ENCODE measurements around the gene IFNG-AS1. TPM values are rescaled to one million over a fixed set of nuclear protein-coding genes. Genes with fewer than 3 reads are reported as not detected.

IFNG-AS1 gene
- not detected in 2 replicates for total RNA-seq

DNA sequence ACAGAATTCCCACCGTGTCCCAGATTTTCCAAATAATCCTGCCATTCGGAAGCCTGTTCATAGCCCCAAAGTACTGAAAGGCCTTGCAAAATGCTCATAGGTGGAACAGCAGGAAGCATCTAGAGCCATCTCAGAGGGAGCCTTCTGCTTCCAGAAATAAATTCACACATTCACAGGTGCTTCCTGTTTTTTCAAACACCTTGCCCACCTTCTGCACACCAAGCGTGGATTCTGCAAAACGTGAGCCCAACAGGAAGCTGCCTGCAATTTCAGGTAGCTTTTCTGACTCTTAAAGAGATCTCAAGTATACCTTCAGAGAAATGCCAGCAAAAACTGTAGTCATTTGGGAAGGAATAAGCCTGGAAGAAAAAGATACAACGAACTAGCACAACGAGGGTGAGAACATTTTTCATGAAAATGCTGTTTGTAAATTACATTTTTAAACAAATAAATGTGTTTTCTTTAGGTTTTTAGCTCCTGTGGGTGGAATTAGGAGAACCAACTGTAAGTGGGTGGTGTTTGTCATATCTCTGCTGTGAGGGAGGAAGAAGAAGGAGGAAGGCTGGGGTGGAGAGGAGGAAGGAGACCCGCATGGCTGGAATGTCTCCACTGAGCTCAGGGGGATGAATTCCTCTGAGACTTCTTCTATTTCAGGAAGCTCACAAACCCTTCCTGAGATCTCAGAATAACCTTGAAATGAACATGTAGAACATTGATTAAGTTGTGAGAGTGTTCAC, at the start of gene IFNG-AS1:
Gene IFNG-AS1, plus strand, starts transcription at position 264 of the 737 bp plus-strand sequence.
- Mint-ChIP-seq H3K27ac (peak within 1 kb of the TSS; percentile 1), H3K27me3 (no peaks in the 10 kb centered on the region), H3K4me3 (peak within 1 kb of the TSS; percentile 22), H3K36me3 (ENCODE audit: low read depth) (no peaks in the 10 kb centered on the region), H3K4me1 (peaks cover 17% of the 10 kb centered on the region), H3K9me3 (peaks cover 12% of the 10 kb centered on the region)
- intact Hi-C loops (cut with micrococcal nuclease), result no loop called here
- DNase-seq, result peak; percentile 60

GRCh38 chr12:67939611-67940010, 49.6 kb upstream of the IFNG-AS1 start:
- intact Hi-C loops (cut with micrococcal nuclease), result loop anchor here (5.0 kb wide), 2 partner anchors 492 to 777 kb away; no protein-coding TSS in a partner anchor
- no peak for DNase-seq
- Mint-ChIP-seq H3K4me3 (no peak overlapping the region), H3K27me3 (peaks cover 32% of the 10 kb centered on the region), H3K27ac (no peak overlapping the region), H3K9me3 (no peaks in the 10 kb centered on the region), H3K36me3 (ENCODE audit: low read depth) (no peaks in the 10 kb centered on the region), H3K4me1 (no peaks in the 10 kb centered on the region)

- DNase-seq, result no peak
- intact Hi-C loops (cut with micrococcal nuclease), result loop anchor here (5.0 kb wide), 2 partner anchors 494 to 779 kb away; no protein-coding TSS in a partner anchor
- Mint-ChIP-seq H3K4me3 (no peak overlapping the region), H3K9me3 (no peaks in the 10 kb centered on the region), H3K27ac (no peak overlapping the region), H3K27me3 (peaks cover 32% of the 10 kb centered on the region), H3K36me3 (ENCODE audit: low read depth) (no peaks in the 10 kb centered on the region), H3K4me1 (no peaks in the 10 kb centered on the region)
These were observed 48.4 kb upstream of the IFNG-AS1 start for GRCh38 chr12:67940780-67941243.

- Mint-ChIP-seq H3K27me3 (peaks cover 32% of the 10 kb centered on the region), H3K4me3 (no peak overlapping the region), H3K36me3 (ENCODE audit: low read depth) (no peaks in the 10 kb centered on the region), H3K4me1 (no peaks in the 10 kb centered on the region), H3K27ac (no peak overlapping the region), H3K9me3 (no peaks in the 10 kb centered on the region)
- no peak for DNase-seq
- intact Hi-C loops (cut with micrococcal nuclease), result loop anchor here (1.0 to 5.0 kb wide), 4 partner anchors 291 to 780 kb away; no protein-coding TSS in a partner anchor
These were observed 46.5 kb upstream of the IFNG-AS1 start for GRCh38 chr12:67942724-67943123.

DNA sequence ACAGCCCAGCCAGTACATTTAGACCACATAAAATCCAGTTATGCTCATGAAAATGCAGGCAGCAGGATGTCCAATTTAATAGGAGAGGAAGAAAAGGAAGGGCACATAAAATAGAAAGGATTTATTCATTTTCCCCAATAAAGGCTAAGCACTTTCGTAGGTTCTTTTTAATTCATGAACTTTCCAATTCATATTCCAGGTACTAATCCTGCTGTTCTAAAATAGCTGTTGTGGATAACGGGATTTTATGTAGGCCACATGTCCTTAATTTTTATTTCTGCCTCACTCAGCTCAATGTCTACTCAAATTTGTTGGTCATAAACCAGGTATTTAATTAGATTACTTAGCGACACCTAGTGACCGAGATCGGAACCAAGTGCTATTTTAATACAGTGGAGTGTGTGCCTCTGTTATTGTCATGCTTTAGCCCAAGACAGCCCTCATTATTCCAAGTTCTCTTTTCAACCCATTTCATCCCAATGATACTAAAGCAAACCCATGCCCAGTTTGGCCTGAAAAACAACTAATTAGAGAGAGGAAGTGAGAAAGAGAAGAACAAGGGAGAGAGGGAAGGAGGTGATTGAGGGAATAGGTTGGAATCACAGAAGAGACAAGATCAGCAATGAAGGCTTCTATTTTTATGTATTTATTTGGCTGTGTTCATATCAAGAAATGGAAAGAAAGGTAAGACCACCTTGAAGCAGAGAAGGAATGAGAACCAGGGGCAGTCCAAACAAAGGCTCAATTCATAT, 45.9 kb upstream of the IFNG-AS1 start:
- intact Hi-C loops (cut with micrococcal nuclease), result loop anchor here (1.0 to 5.0 kb wide), 4 partner anchors 292 to 781 kb away; no protein-coding TSS in a partner anchor
- Mint-ChIP-seq H3K9me3 (no peaks in the 10 kb centered on the region), H3K36me3 (ENCODE audit: low read depth) (no peaks in the 10 kb centered on the region), H3K27me3 (peaks cover 28% of the 10 kb centered on the region), H3K4me3 (no peak overlapping the region), H3K27ac (no peak overlapping the region), H3K4me1 (no peaks in the 10 kb centered on the region)
- peak; percentile 89 for DNase-seq

DNA sequence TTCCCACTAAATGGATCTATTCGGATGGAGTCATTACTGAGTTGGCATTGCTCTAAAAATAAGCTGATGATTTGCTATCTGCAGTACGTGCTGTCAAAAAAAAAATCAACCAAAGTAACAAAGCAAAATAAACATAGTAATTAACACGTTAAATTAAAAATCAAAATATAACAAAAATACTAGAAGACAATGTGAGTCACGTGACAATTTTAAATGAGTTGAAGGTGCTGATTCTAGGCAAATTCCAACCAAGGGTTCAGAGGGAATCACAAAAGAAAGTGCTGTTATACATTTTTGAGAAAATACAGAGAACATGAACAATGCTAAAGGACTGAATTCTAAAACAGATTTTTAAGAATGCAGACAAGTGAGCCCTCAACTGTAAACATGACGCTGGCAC, 45.2 kb upstream of the IFNG-AS1 start:
- intact Hi-C loops (cut with micrococcal nuclease), result loop anchor here (5.0 kb wide), 2 partner anchors 497 to 782 kb away; no protein-coding TSS in a partner anchor

DNA sequence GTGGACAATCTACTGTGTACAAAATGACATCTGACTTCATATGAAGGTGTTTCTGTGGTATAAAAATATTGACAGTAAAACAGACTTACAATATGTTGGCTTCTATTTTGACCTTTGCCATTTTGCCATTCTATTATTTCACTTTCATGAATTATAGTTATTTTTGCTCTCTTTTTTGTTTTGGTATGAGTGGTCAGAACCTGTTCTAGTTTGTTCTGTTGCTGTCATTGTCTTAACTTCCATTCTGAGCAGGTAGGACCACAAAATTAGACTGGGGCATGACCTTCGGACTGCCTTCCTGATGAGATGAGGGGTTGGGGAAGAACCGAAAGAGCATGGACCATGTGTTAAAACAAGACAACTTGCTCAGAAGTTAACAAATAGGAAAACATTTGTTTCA, 36.5 kb upstream of the IFNG-AS1 start:
- Mint-ChIP-seq H3K27ac (no peak overlapping the region), H3K4me3 (no peak overlapping the region), H3K4me1 (no peaks in the 10 kb centered on the region), H3K27me3 (peaks cover 3% of the 10 kb centered on the region), H3K9me3 (no peaks in the 10 kb centered on the region), H3K36me3 (ENCODE audit: low read depth) (no peaks in the 10 kb centered on the region)
- intact Hi-C loops (cut with micrococcal nuclease), result no loop called here
- DNase-seq, result no peak

More for the DNA sequence above, 45.2 kb upstream of the IFNG-AS1 start:
- no peaks in the 10 kb centered on the region for H3K9me3 Mint-ChIP-seq
- H3K4me3 Mint-ChIP-seq, result no peak overlapping the region
- DNase-seq, result no peak
- no peak overlapping the region for H3K27ac Mint-ChIP-seq
- peaks cover 21% of the 10 kb centered on the region for H3K27me3 Mint-ChIP-seq
- H3K36me3 Mint-ChIP-seq (ENCODE audit: low read depth), result no peaks in the 10 kb centered on the region
- H3K4me1 Mint-ChIP-seq, result no peaks in the 10 kb centered on the region

- no peak for DNase-seq
- Mint-ChIP-seq H3K27ac (no peak overlapping the region), H3K4me3 (no peak overlapping the region), H3K27me3 (peaks cover under 1% of the 10 kb centered on the region), H3K36me3 (ENCODE audit: low read depth) (no peaks in the 10 kb centered on the region), H3K4me1 (no peaks in the 10 kb centered on the region), H3K9me3 (no peaks in the 10 kb centered on the region)
- intact Hi-C loops (cut with micrococcal nuclease), result no loop called here
These were observed 31.9 kb upstream of the IFNG-AS1 start for GRCh38 chr12:67957383-67957782.

GRCh38 chr12:67958187-67958586, 31.1 kb upstream of the IFNG-AS1 start:
- H3K9me3 Mint-ChIP-seq, result no peaks in the 10 kb centered on the region
- DNase-seq, result no peak
- intact Hi-C loops (cut with micrococcal nuclease), result no loop called here
- H3K27ac Mint-ChIP-seq, result no peak overlapping the region
- peaks cover 1% of the 10 kb centered on the region for H3K27me3 Mint-ChIP-seq
- no peaks in the 10 kb centered on the region for H3K36me3 Mint-ChIP-seq (ENCODE audit: low read depth)
- H3K4me1 Mint-ChIP-seq, result no peaks in the 10 kb centered on the region
- H3K4me3 Mint-ChIP-seq, result no peak overlapping the region

DNA sequence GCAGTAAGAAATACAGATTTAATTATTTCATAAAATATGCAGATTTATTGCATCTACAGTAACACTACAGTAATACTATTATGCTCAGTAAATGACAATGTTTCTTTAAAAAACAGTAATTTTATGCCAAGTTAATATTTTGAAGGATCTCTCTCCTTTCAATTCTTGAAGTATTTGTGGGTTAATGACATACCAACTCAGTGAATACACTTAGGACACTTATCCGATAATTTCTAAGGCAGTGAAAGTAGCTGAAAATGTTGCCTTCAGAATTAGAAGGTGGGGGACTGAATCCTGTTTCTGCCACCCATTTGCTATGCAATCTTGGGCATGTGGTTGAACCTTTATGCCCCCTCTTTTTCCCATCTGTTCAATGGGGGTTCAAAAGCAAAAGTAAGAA, 24.8 kb upstream of the IFNG-AS1 start:
- no peak for DNase-seq
- no peak overlapping the region for H3K4me3 Mint-ChIP-seq
- H3K36me3 Mint-ChIP-seq (ENCODE audit: low read depth), result no peaks in the 10 kb centered on the region
- no peaks in the 10 kb centered on the region for H3K4me1 Mint-ChIP-seq
- no peaks in the 10 kb centered on the region for H3K9me3 Mint-ChIP-seq
- peaks cover 17% of the 10 kb centered on the region for H3K27me3 Mint-ChIP-seq
- intact Hi-C loops (cut with micrococcal nuclease), result no loop called here
- H3K27ac Mint-ChIP-seq, result no peak overlapping the region

DNA sequence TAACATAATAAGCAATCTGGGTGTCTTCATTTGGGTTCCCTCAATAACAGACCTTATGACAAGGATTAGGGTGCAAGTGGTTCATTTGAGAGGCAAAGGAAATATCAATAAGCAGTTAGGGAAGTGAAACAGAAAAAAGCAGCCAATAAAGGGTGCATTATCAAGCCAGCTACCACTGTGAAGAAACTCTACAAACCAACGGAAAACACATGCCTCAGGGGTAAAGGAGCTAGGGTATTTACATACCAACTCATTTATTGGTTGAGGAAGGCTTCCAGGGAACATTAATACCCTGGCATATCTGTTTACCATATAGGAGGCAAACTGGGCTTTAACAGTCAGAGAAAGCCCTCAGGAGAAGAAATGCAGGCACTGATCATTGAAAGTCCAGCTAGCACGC, 22.7 kb upstream of the IFNG-AS1 start:
- Mint-ChIP-seq H3K9me3 (no peaks in the 10 kb centered on the region), H3K4me3 (no peak overlapping the region), H3K36me3 (ENCODE audit: low read depth) (no peaks in the 10 kb centered on the region), H3K27ac (no peak overlapping the region), H3K27me3 (peaks cover 19% of the 10 kb centered on the region), H3K4me1 (no peaks in the 10 kb centered on the region)
- intact Hi-C loops (cut with micrococcal nuclease), result no loop called here
- no peak for DNase-seq

DNA sequence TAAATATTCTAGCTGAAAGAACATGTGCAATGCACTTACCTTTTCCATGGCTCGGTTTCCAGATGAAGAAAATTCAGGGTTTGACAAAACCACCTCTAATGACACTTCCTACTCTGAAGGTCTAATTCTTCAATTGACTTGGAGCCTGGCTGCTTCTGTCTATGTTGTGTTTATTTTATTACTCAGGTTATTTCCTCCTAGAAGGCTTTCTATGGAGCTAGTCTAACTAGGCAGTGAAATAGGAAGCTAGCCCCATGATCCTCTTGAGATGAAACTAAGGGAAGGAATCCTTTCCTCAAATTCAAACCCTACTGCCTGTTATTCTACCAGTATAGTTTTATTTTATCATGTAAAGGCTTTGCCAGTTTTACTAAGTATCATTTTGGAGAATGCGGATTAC, 20.9 kb upstream of the IFNG-AS1 start:
- H3K4me1 Mint-ChIP-seq, result no peaks in the 10 kb centered on the region
- no peaks in the 10 kb centered on the region for H3K9me3 Mint-ChIP-seq
- peaks cover 21% of the 10 kb centered on the region for H3K27me3 Mint-ChIP-seq
- no peaks in the 10 kb centered on the region for H3K36me3 Mint-ChIP-seq (ENCODE audit: low read depth)
- intact Hi-C loops (cut with micrococcal nuclease), result no loop called here
- no peak overlapping the region for H3K4me3 Mint-ChIP-seq
- DNase-seq, result no peak
- H3K27ac Mint-ChIP-seq, result no peak overlapping the region

- no peak overlapping the region for H3K27ac Mint-ChIP-seq
- no peaks in the 10 kb centered on the region for H3K4me1 Mint-ChIP-seq
- H3K27me3 Mint-ChIP-seq, result peaks cover 25% of the 10 kb centered on the region
- H3K4me3 Mint-ChIP-seq, result no peak overlapping the region
- intact Hi-C loops (cut with micrococcal nuclease), result no loop called here
- no peaks in the 10 kb centered on the region for H3K9me3 Mint-ChIP-seq
- no peak for DNase-seq
- H3K36me3 Mint-ChIP-seq (ENCODE audit: low read depth), result no peaks in the 10 kb centered on the region
These were observed 20.5 kb upstream of the IFNG-AS1 start for GRCh38 chr12:67968725-67969124.

DNA sequence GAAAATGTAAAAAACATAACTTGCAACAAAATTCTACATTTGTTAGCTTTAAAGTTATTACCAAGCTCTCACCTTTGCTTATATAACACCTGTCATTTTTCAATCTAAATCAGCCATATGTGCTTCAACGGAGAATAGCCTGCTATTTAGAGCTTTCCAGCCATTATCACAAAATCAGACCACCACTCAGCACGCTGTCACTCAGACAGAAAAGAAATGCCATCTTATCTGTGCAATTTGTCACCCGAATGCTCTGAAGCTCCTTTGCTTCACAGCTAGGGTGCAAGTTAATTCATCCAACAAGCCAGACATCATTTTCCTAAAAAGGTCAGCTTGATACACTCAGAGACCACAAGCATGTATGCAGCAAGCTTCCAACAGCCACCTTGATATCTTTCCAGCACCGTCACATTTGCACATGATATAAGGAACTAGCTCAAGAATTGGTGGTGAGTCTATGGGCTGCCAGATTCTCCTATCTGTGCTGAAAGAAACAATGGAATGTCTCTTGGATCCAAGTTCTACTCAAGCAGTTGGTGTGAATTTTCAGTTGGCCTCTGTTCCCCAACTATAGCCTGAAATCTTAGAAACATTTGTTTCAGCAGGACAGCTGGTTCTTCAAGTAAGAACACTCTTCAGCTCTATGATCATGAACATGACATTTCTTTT, 20.0 kb upstream of the IFNG-AS1 start:
- peaks cover 31% of the 10 kb centered on the region for H3K27me3 Mint-ChIP-seq
- DNase-seq, result peak; percentile 14
- intact Hi-C loops (cut with micrococcal nuclease), result no loop called here
- no peak overlapping the region for H3K27ac Mint-ChIP-seq
- H3K9me3 Mint-ChIP-seq, result no peaks in the 10 kb centered on the region
- H3K36me3 Mint-ChIP-seq (ENCODE audit: low read depth), result no peaks in the 10 kb centered on the region
- H3K4me3 Mint-ChIP-seq, result no peak overlapping the region
- no peaks in the 10 kb centered on the region for H3K4me1 Mint-ChIP-seq
